GM12872 (cell line): ENCODE results near the gene ABCC3.

Experiments
- TF ChIP-seq, protein P1 (sequence below): IDR thresholded peaks from 3 replicates; pipeline ENCODE4 v1.5.1; 2011; ENCODE audit warnings: low read depth, mild to moderate bottlenecking, low read length, moderate library complexity; ENCODE audit not compliant: insufficient read depth

The ABCC3 gene

GRCh38 chr17:50661348-50661747, 26.7 kb downstream of the ABCC3 start:
- TF ChIP-seq, protein P1, sequence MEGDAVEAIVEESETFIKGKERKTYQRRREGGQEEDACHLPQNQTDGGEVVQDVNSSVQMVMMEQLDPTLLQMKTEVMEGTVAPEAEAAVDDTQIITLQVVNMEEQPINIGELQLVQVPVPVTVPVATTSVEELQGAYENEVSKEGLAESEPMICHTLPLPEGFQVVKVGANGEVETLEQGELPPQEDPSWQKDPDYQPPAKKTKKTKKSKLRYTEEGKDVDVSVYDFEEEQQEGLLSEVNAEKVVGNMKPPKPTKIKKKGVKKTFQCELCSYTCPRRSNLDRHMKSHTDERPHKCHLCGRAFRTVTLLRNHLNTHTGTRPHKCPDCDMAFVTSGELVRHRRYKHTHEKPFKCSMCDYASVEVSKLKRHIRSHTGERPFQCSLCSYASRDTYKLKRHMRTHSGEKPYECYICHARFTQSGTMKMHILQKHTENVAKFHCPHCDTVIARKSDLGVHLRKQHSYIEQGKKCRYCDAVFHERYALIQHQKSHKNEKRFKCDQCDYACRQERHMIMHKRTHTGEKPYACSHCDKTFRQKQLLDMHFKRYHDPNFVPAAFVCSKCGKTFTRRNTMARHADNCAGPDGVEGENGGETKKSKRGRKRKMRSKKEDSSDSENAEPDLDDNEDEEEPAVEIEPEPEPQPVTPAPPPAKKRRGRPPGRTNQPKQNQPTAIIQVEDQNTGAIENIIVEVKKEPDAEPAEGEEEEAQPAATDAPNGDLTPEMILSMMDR, result no peak

DNA sequence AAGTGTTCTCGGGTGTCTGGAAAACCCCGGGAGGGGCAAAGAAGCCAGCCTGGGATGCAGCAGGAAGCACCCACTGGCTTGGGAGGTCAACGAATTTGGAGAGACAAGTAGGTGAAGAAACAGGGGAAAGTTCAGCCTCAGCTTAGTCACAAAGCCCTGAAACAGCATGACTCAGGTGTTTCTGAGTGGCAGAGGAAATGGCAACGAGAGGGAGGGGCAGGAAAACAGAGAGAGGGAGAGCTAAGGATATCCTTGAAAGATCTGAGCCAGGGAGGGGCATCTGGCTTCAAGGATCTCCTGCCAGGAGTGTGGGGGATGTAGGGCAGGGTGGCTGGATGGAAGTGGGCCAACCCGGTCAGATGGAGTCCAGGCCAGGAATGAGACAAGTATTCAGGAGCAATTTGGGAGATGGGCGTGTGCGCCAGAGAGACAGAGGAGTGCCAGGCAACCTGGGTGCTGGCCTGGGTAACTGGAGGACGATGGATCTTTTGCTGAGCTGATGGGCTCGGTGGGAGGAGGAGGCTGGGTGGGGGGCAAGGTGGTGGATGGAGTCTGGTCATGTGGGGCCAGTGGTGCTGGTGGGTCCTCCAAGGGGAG, 27.2 kb downstream of the ABCC3 start:
- TF ChIP-seq, protein P1, result no peak

DNA sequence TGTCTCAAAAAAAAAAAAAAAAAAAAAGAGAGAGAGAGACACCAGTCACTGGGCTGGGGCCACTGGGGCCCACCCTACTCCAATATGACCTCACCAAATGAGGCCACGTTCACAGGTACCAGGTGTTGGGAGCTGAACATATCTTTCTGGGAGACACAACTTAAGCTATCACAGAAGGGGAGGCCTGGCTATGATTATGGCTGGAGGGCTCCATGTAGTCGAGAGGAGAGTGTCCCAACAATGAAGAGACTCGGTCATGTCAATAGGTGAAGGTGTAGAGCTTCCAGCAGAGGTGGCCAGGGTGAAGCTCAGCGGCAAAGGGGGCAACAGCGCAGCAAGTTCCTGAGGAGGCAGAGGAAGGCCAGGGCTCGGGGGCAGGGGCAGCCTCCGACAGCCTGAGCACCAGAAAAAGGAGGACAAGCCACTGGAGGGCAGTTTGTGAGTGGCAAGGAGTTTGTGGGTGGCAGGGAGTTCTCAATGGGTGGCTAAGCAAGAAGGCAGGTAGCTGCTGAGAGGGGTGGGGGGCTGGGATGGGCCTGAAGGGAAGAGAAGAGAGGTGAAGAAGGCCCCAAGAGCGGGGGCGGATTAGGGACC, 28.0 kb downstream of the ABCC3 start:
- TF ChIP-seq, protein P1, result no peak

- TF ChIP-seq, protein P1, result no peak
Measured at GRCh38 chr17:50663812-50664374, 29.2 kb downstream of the ABCC3 start.

GRCh38 chr17:50664788-50665458, 30.2 kb downstream of the ABCC3 start:
- TF ChIP-seq, protein P1, result no peak

GRCh38 chr17:50665838-50666237, 31.2 kb downstream of the ABCC3 start:
- TF ChIP-seq, protein P1, result no peak

DNA sequence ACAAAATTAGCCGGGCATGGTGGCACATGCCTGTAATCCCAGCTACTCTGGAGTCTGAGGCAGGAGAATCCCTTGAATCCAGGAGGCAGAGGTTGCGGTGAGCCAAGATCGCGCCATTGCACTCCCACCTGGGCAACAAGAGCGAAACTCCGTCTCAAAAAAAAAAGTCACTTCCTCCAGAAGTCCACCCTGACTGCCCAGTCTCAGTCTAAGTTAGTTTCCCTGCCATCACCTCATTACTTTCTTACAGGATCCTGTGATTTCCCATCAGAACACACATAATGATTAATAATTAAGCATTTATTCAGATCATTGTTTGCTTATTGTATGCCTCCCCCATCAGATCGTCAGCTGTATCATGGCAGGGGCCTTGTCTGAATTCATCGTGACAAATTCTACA, 31.6 kb downstream of the ABCC3 start:
- TF ChIP-seq, protein P1, result no peak
